ENCODE results near the gene SPINK13.
"Not testable (repeated sequence)": the region's sequence is repeated elsewhere in the genome, so short reads cannot be mapped to it uniquely, and the experiment has no call there.

SPINK13 gene
- total RNA-seq: 0 to 1.2 (median 0) reads per million in 17 experiments

- no peak for DNase-seq
Observed at GRCh38 chr5:148268566-148268965, at the start of gene SPINK13. SPINK13 (plus strand) TSS chr5:148268794; CDS start chr5:148270073, 1,279 bp downstream.

GRCh38 chr5:148221508-148221907 is 47.1 kb upstream of the SPINK13 start:
- no peak for DNase-seq

- DNase-seq: no peak
Observed at GRCh38 chr5:148224117-148224742, 44.4 kb upstream of the SPINK13 start.

- DNase-seq: no peak
Observed at GRCh38 chr5:148228392-148228984, 40.1 kb upstream of the SPINK13 start.

GRCh38 chr5:148229840-148230239 is 38.8 kb upstream of the SPINK13 start:
- no peak for DNase-seq

GRCh38 chr5:148230240-148230639 is 38.4 kb upstream of the SPINK13 start:
- DNase-seq: no peak

- peak in 1 of 4 experiments; percentile 8 for DNase-seq
Observed at GRCh38 chr5:148237785-148238417, 30.7 kb upstream of the SPINK13 start.

GRCh38 chr5:148238418-148238794 is 30.2 kb upstream of the SPINK13 start, which contains the start of gene MARCOL:
MARCOL (plus strand) TSS chr5:148238525; CDS start chr5:148238598, 73 bp downstream.
- no peak for DNase-seq

GRCh38 chr5:148248894-148249293 is 19.7 kb upstream of the SPINK13 start:
- DNase-seq: no peak

- DNase-seq: no peak
Observed at GRCh38 chr5:148255456-148255855, 13.1 kb upstream of the SPINK13 start.

- no peak for DNase-seq
Observed at GRCh38 chr5:148259288-148259687, 9.3 kb upstream of the SPINK13 start.

GRCh38 chr5:148261221-148261620 is 7.4 kb upstream of the SPINK13 start:
- DNase-seq: peak in 2 of 4 experiments; percentile 5 to 18

GRCh38 chr5:148267962-148268361 is 632 bp upstream of the SPINK13 start:
- no peak for DNase-seq

- DNase-seq: not testable (repeated sequence)
Observed at GRCh38 chr5:148275129-148275528, 6.5 kb downstream of the SPINK13 start.

GRCh38 chr5:148280893-148281292 is 12.3 kb downstream of the SPINK13 start:
- not testable (repeated sequence) for DNase-seq

GRCh38 chr5:148281336-148281735 is 12.7 kb downstream of the SPINK13 start:
- DNase-seq: not testable (repeated sequence)

- DNase-seq: peak; percentile 4 to 53 (median 32)
Observed at GRCh38 chr5:148290271-148291195, 21.9 kb downstream of the SPINK13 start.

GRCh38 chr5:148297731-148298130 is 29.1 kb downstream of the SPINK13 start:
- no peak for DNase-seq

- no peak for DNase-seq
Observed at GRCh38 chr5:148306446-148306845, 37.9 kb downstream of the SPINK13 start.

- no peak for DNase-seq
Observed at GRCh38 chr5:148309019-148309418, 40.4 kb downstream of the SPINK13 start.

GRCh38 chr5:148309746-148310145 is 41.2 kb downstream of the SPINK13 start:
- no peak for DNase-seq

GRCh38 chr5:148311484-148311883 is 42.9 kb downstream of the SPINK13 start:
- peak in 3 of 4 experiments; percentile 3 to 28 (median 22) for DNase-seq

- no peak for DNase-seq
Observed at GRCh38 chr5:148312153-148312552, 43.6 kb downstream of the SPINK13 start, which contains the start of gene SPINK7. SPINK7 (plus strand) TSS chr5:148312423; CDS start chr5:148312484, 61 bp downstream.

All from suppressor macrophage (primary cell).